ENCODE measurements around the gene LAMTOR1.
A peak's percentile ranks its signal among the peaks of the same experiment; 100 is the strongest.
"Not testable (repeated sequence)": the region's sequence is repeated elsewhere in the genome, so short reads cannot be mapped to it uniquely, and the experiment has no call there.

LAMTOR1 gene

DNA sequence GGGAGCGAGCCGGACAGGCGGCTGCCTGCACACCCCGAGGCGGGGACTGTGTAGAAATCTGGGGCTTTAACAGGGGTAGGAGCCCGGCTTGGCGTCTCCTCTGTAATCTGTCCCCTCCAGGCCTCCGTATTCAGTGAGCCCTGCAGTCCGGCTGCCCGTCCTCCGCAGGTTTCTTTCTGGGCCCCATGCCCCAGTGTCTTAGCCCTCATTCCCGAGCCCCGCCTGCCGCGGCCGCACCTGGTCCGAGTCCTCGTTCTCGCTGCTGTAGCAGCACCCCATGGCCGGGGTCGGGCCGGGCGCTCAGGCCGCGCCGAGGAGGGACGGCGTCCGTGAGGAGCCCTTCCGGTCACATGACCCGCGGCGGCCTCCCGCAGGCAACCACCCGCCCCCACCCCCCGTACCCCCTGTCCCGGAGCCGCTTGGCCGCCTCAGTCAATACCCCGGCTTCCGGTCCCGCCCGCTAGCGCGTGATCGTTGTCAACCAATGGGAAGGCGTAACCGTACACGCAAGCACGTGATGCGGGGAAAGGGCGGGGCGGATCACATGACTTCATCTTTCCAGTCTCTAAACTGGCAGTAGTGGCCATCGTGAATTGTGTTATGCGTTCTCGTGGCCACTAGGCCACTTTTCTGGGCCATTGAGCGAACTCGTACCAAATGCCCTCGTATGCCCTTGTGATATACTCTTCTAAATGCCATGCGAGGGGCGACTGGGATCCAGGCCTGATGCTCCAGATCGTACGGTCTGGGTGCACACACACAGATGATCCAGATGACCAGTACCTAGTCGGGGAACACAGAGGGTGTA, at the start of gene LAMTOR1:
Gene LAMTOR1 (minus strand): TSS at position 352 of the 808 bp plus-strand sequence. CDS start 73 bp downstream, at position 279.
- DNase-seq: peak; percentile 96

GRCh38 chr11:72150882-72151281, 47.8 kb upstream of the LAMTOR1 start:
- DNase-seq: no peak

- no peak for DNase-seq
Observed at GRCh38 chr11:72146625-72147024, 43.5 kb upstream of the LAMTOR1 start.

GRCh38 chr11:72144807-72145565, 41.9 kb upstream of the LAMTOR1 start:
- DNase-seq: no peak

GRCh38 chr11:72142543-72142942, 39.4 kb upstream of the LAMTOR1 start:
- DNase-seq: not testable (repeated sequence)

- not testable (repeated sequence) for DNase-seq
Observed at GRCh38 chr11:72142086-72142485, 39.0 kb upstream of the LAMTOR1 start.

- DNase-seq: no peak
Observed at GRCh38 chr11:72141066-72141465, 38.0 kb upstream of the LAMTOR1 start.

DNA sequence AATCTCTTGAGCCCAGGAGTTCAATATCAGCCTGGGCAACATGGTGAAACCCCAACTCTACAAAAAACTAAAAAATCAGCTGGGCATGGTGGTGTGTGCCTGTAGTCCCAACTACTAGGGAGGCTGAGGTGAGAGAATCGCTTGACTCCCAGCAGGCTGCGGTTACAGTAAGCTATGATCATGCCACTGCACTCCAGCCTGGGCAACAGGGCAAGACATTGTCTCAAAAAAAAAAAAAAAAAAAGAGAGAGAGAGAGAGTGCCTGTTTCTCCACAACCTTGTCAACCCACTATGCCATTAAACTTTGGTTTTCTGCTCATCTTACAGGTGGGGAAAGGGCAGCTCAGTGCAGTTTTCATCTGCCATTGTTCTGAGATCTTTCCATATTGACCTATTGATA, 37.6 kb upstream of the LAMTOR1 start:
- no peak for DNase-seq

DNA sequence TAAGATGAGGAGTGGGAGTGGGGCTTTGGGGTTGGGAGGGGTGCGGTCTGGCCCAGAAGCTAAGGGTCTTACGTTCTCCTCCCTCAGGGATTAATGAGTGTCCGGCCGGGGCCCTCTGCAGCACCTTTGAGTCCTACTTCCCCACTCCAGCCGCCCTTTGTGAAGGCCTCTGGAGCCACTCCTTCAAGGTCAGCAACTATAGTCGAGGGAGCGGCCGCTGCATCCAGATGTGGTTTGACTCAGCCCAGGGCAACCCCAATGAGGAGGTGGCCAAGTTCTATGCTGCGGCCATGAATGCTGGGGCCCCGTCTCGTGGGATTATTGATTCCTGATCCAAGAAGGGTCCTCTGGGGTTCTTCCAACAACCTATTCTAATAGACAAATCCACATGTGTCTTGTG, 36.4 kb upstream of the LAMTOR1 start:
- DNase-seq: no peak

GRCh38 chr11:72138821-72139390, 35.8 kb upstream of the LAMTOR1 start:
- no peak for DNase-seq

GRCh38 chr11:72136684-72137262, 33.7 kb upstream of the LAMTOR1 start:
- DNase-seq: no peak

DNA sequence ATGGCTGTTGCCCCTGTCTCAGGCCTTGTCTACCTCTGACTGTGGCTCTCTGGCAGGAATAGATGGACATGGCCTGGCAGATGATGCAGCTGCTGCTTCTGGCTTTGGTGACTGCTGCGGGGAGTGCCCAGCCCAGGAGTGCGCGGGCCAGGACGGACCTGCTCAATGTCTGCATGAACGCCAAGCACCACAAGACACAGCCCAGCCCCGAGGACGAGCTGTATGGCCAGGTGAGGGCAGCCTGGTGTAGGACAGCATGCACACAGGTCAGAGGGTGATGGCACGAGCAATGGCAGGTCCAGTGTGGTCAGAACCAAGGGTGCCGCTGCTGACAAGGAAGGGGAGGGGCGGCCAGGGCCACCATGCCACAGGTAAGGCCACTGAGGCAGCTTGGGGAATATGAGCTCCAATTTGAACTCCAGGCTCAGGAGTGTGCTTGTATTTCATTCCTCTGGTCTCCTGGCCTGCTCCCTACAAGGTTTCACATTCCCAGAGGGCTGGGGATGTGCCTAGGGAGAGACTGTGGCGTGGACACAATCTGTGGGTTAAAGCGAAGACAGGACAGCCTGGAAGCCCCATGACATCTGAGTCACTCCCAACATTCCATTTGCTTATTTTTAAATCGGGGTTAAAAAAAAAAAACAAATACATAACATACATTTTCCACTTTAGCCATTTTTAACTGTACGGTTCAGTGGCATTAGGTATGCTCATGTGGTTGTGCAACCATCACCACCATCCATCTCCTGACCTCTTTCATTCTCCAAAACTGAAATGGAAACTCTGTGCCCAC, 33.0 kb upstream of the LAMTOR1 start:
- DNase-seq: no peak

- DNase-seq: not testable (repeated sequence)
Observed at GRCh38 chr11:72135473-72135872, 32.4 kb upstream of the LAMTOR1 start, which contains the start of gene FOLR3. TSS of gene FOLR3 (plus strand) at chr11:72135725. CDS start at chr11:72135953, 228 bp downstream.

DNA sequence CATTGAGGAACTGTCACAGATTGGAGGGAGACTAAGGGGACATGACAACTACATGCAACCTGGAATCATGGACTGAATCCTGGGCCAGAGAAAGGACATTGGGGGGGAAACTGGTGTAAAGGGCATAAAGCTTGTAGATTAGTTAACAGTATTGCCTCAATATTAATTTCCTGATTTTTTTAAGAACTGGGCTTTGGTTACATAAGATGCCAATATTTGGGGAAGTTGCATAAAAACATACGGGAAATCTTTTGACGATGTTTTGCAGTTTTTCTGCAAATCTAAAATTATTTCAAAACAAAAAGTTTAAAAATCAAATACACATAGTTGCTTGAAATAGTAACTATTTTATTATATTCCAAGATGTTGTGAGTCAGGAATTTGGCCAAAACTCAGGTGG, 29.5 kb upstream of the LAMTOR1 start:
- DNase-seq: no peak

DNA sequence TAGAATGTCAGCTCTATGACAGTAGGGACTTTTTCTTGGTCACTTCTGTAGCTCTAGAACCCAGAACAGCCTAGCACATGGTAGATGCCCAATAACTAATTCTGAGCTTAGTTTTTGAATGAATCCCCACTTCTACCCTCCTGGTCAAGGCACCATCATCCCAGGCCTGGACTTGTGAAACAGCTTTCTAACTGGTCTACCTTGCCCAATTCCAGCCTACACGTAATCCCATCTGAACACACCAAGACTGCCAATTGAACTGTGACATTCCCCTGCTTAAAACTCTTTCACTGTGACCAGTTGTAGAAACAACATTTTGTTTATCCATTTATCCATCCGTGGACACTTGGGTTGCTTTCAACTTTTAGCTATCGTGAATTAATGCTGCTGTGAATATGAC, 26.3 kb upstream of the LAMTOR1 start:
- no peak for DNase-seq

GRCh38 chr11:72127923-72128322, 24.8 kb upstream of the LAMTOR1 start:
- DNase-seq: no peak

- no peak for DNase-seq
Observed at GRCh38 chr11:72125956-72126355, 22.9 kb upstream of the LAMTOR1 start.

- no peak for DNase-seq
Observed at GRCh38 chr11:72124046-72124445, 20.9 kb upstream of the LAMTOR1 start.

DNA sequence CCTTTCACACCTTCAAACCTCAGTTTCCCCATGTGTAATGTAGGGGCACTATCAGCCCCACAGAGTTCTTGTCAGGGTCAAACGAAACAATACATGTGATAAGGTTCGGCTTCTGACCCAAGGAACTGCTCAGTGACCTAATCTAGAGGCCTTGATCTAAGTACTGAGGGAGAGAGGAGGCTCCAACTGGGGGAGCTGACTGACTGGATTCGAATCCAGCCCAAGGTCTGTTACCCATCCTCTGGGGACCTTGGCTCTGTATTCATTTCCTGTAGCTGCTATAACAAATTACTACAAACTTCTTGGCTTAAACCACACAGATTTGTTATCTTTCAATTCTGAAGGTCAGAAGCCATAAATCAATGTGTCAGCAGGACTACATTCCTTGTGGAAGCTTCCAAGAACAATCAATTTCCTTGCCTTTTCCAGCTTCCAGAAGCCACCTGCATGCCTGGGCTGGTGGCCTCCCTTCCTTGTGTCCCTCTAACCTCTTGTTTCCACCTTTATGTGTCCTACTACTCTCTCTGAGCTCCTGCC, 20.1 kb upstream of the LAMTOR1 start:
- DNase-seq: no peak

GRCh38 chr11:72122607-72123006, 19.5 kb upstream of the LAMTOR1 start:
- no peak for DNase-seq

- no peak for DNase-seq
Observed at GRCh38 chr11:72120930-72121329, 17.8 kb upstream of the LAMTOR1 start.

DNA sequence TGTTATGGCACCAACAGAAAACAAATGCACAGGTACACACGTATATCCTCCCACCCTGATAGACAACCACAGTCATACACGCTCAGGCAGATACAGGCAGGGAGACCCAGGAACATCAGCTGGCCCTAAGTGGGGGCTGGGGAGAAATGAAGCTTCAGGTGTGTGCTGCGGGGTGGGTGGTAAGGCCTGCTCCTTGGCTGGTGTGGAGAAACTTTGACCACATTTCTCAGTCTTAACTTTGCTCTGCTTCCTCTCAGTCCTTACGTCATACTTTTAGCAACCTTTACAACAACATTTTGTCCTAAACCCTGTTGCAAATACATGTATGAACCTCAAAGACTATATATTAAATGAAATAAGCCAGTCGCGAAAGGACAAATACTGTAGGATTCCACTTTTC, 16.1 kb upstream of the LAMTOR1 start:
- DNase-seq: no peak
